ENCODE results near the gene ZC3H7A.

Gene ZC3H7A

GRCh38 chr16:11759997-11760396, 37.1 kb downstream of the ZC3H7A start:
- ATAC-seq: no peak
- H3K27ac Mint-ChIP-seq: peak overlapping the region; percentile 5
- no peaks in the 10 kb centered on the region for H3K9me3 Mint-ChIP-seq
- H3K4me3 Mint-ChIP-seq: no peak overlapping the region
- no peaks in the 10 kb centered on the region for H3K4me1 Mint-ChIP-seq
- H3K36me3 Mint-ChIP-seq (ENCODE audit: low read depth): peaks cover 62% of the 10 kb centered on the region
- H3K27me3 Mint-ChIP-seq: no peaks in the 10 kb centered on the region
- no peak for DNase-seq

DNA sequence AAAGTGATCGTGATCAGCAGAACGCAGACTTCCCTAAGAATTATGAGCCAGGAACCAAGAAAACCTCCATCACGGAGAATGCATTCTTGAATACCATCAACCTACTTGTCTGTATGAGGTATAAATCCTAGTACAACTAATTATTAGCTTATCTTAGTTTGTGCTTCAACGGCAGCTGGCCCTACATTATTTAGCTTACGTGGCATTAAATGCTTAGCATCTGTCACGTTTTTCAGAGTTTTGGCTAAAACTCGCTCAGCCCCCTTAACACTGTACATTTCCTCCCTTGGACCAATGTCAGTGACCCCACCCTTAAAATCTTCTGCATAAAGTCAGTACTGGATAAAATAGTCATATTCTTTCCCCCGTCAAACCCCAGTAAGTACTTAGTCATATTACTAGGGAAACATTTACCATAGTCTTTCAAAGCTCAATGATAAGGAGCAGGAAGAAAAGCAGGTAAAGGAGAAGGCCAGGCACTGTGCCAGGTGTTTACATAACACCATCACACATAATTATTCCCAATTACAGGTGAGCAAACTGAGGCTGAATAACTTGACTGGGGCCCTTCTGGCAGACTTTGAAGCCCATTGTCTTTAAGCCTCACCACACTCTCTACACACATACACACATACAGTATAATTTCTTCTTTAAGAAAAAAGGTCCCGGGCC, 37.8 kb downstream of the ZC3H7A start:
- ATAC-seq (no peak), DNase-seq (no peak)
- no peaks in the 10 kb centered on the region for H3K9me3 Mint-ChIP-seq
- H3K4me1 Mint-ChIP-seq: no peaks in the 10 kb centered on the region
- H3K27ac Mint-ChIP-seq: no peak overlapping the region
- no peak overlapping the region for H3K4me3 Mint-ChIP-seq
- peaks cover 57% of the 10 kb centered on the region for H3K36me3 Mint-ChIP-seq (ENCODE audit: low read depth)
- no peaks in the 10 kb centered on the region for H3K27me3 Mint-ChIP-seq

DNA sequence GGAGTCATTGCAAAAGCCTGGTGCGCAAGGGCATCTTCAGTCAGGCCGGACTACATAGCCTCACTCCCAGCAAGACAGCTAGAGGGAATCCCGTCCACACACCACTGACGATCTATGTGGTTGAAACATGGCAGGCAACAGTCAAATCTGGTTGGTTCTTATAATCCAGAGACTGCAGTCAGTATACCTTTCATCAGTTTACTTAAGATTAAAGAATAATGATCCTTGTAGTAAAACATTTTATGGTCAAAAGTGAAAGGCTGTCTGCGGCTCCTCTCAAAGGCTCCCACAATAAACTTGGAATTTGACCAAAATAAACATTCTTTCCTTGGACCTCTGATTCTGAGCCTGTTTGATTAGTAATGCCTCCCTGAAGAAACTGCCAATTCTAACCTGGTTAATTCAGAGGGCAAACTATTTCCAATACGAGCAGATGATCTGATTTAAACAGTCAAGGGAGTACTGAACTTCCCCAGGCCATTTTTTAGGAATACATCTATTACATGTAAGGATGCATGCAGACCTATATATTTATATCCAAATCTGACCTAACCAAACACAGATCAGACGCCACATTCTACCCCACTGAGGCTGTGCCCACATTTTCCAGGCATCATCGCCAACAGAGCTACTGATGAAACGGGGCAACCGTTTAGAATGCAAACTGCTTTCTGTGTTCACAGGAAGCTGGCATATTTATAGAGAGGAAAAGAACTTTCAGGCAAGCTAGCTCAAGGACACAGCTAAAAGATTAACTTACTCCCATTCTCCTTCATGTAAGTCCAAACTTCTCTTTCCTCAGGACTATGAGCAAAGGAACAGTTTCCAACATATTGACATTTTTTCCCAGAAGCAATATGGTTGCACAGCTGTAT, 39.1 kb downstream of the ZC3H7A start:
- DNase-seq (no peak), ATAC-seq (no peak)
- H3K27ac Mint-ChIP-seq: peak overlapping the region; percentile 36

DNA sequence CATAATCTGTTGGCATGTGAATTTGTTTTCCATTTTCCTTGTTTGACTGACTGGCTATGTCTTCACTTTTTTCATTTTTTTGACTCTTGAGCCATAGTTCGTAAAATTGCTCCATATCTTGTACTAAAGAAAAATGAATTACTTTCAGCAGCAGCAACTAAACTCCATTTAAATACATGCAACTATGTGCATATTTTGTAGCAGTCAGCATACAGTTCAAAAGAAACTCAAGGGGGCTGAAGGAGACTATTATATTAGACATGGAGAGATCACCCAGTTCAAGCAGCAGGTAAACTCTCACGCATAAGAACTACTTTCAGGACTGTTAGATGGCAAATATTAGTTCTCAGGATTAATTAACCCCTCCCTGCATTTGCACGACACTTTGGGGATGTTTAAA, 40.8 kb downstream of the ZC3H7A start:
- no peaks in the 10 kb centered on the region for H3K4me1 Mint-ChIP-seq
- ATAC-seq (no peak), DNase-seq (no peak)
- no peaks in the 10 kb centered on the region for H3K27me3 Mint-ChIP-seq
- no peak overlapping the region for H3K4me3 Mint-ChIP-seq
- no peaks in the 10 kb centered on the region for H3K9me3 Mint-ChIP-seq
- H3K27ac Mint-ChIP-seq: peak overlapping the region; percentile 21
- H3K36me3 Mint-ChIP-seq (ENCODE audit: low read depth): peaks cover 52% of the 10 kb centered on the region

More for the DNA sequence above, 39.1 kb downstream of the ZC3H7A start:
- Mint-ChIP-seq H3K9me3 (no peaks in the 10 kb centered on the region), H3K4me1 (no peaks in the 10 kb centered on the region), H3K4me3 (no peak overlapping the region), H3K36me3 (ENCODE audit: low read depth) (peaks cover 60% of the 10 kb centered on the region), H3K27me3 (no peaks in the 10 kb centered on the region)

- Mint-ChIP-seq H3K9me3 (no peaks in the 10 kb centered on the region), H3K27ac (no peak overlapping the region), H3K36me3 (ENCODE audit: low read depth) (peaks cover 53% of the 10 kb centered on the region), H3K4me3 (no peak overlapping the region), H3K27me3 (no peaks in the 10 kb centered on the region), H3K4me1 (no peaks in the 10 kb centered on the region)
- no peak for DNase-seq
- no peak for ATAC-seq
These were observed 41.9 kb downstream of the ZC3H7A start for GRCh38 chr16:11755022-11755760.

GRCh38 chr16:11752856-11753255, 44.2 kb downstream of the ZC3H7A start:
- ATAC-seq (no peak), DNase-seq (no peak)
- Mint-ChIP-seq H3K27me3 (no peaks in the 10 kb centered on the region), H3K27ac (no peak overlapping the region), H3K36me3 (ENCODE audit: low read depth) (peaks cover 54% of the 10 kb centered on the region), H3K4me3 (no peak overlapping the region), H3K9me3 (no peaks in the 10 kb centered on the region), H3K4me1 (no peaks in the 10 kb centered on the region)

DNA sequence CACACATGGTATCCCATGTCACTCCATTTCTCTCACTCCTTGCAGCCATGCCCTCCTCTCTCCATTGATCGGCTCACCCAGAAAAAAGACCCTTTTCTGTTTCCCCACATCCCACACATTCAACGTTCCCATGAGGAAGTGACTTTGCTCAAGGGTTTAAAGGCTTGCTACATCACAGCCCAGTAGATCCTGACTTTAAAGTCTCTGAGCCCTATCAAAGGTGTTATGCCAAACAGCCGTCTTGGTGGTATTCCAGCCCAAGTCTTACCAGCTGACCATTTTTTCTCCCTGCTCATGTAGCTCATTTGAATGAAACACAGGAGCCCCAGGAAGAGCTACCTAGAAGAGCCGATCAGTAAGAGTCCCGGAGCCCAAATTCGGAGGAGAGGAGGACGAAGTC, 47.0 kb downstream of the ZC3H7A start:
- Mint-ChIP-seq H3K27me3 (no peaks in the 10 kb centered on the region), H3K36me3 (ENCODE audit: low read depth) (peaks cover 35% of the 10 kb centered on the region), H3K27ac (no peak overlapping the region), H3K4me3 (no peak overlapping the region), H3K4me1 (no peaks in the 10 kb centered on the region), H3K9me3 (no peaks in the 10 kb centered on the region)
- no peak for DNase-seq
- no peak for ATAC-seq

GRCh38 chr16:11748404-11749254, 48.4 kb downstream of the ZC3H7A start:
- no peaks in the 10 kb centered on the region for H3K9me3 Mint-ChIP-seq
- ATAC-seq (no peak), DNase-seq (no peak)
- no peaks in the 10 kb centered on the region for H3K27me3 Mint-ChIP-seq
- H3K36me3 Mint-ChIP-seq (ENCODE audit: low read depth): peaks cover 31% of the 10 kb centered on the region
- H3K27ac Mint-ChIP-seq: no peak overlapping the region
- H3K4me1 Mint-ChIP-seq: peaks cover 8% of the 10 kb centered on the region
- no peak overlapping the region for H3K4me3 Mint-ChIP-seq

DNA sequence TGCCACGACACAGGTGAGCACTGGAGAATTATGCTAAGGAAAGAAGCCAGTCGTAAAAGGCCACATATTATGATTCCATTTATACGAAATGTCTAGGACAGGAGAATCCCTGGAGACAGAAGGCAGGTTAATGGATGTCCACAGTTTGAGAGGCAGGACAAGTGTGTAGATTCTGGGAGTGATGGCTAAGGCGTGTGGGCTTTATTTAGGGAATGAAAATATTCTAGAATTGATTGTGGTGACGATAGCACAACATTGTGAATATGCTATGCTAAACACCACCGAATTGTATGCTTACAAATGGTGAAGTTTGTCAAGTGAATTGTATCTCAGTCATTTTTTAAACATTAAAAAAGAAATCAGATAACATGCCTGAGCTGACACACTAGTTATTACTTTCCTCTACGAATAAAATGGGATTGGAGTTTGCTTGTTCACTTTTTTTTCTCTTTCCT, 49.1 kb downstream of the ZC3H7A start:
- Mint-ChIP-seq H3K4me3 (no peak overlapping the region), H3K36me3 (ENCODE audit: low read depth) (peaks cover 28% of the 10 kb centered on the region), H3K27me3 (no peaks in the 10 kb centered on the region), H3K4me1 (peaks cover 12% of the 10 kb centered on the region), H3K27ac (no peak overlapping the region), H3K9me3 (no peaks in the 10 kb centered on the region)
- DNase-seq (no peak), ATAC-seq (no peak)

- H3K36me3 Mint-ChIP-seq (ENCODE audit: low read depth): peaks cover 7% of the 10 kb centered on the region
- H3K27ac Mint-ChIP-seq: peak overlapping the region; percentile 89
- H3K4me3 Mint-ChIP-seq: peak overlapping the region; percentile 89
- H3K4me1 Mint-ChIP-seq: peaks cover 42% of the 10 kb centered on the region
- DNase-seq: no peak
- no peak for ATAC-seq
- H3K27me3 Mint-ChIP-seq: no peaks in the 10 kb centered on the region
- H3K9me3 Mint-ChIP-seq: no peaks in the 10 kb centered on the region
These were observed 53.0 kb downstream of the ZC3H7A start for GRCh38 chr16:11744075-11744470.

DNA sequence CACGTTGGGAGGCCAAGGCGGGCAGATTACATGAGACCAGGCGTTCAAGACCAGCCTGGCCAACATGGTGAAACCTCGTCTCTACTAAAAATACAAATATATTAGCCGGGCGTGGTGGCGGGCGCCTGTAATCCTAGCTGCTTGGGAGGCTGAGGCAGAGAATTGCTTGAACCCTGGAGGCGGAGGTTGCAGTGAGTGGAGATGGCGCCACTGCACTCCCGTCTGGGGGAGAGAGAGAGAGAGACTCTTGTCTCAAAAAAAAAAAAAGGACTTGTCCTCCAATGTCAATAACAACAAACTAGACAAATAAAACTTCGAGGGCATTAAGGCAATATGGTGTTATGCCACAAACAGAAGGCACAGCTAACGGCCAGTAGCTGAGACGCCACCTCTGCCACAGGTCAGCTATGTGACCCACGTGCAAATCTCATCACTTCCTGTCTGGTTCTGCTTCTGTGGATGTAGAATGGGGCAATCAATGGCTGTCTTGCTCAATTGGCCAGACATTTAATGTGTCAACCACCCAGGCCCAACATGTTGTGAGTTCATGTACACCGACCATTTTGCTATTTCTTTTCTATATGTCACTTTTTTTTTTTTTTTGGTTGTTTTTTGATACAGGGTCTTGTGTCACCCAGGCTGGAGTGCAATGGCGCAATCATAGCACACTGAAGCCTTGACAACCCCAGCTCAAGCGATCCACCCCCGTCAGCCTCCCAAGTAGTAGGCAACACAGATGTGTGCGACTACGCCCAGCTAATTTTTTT, 53.6 kb downstream of the ZC3H7A start:
- Mint-ChIP-seq H3K27ac (peak overlapping the region; percentile 89), H3K4me3 (peak overlapping the region; percentile 89), H3K4me1 (peaks cover 47% of the 10 kb centered on the region), H3K36me3 (ENCODE audit: low read depth) (peaks cover 8% of the 10 kb centered on the region), H3K27me3 (no peaks in the 10 kb centered on the region), H3K9me3 (no peaks in the 10 kb centered on the region)
- ATAC-seq: no peak
- peak; percentile 40 for DNase-seq

GRCh38 chr16:11742536-11743307, 54.3 kb downstream of the ZC3H7A start, which contains the start of gene TXNDC11:
TSS of gene TXNDC11 (minus strand) at chr16:11742857. CDS start at chr16:11742730, 127 bp downstream.
- Mint-ChIP-seq H3K27ac (peak within 1 kb of the TSS; percentile 90), H3K4me1 (peaks cover 54% of the 10 kb centered on the region), H3K27me3 (no peaks in the 10 kb centered on the region), H3K36me3 (ENCODE audit: low read depth) (peaks cover 8% of the 10 kb centered on the region), H3K4me3 (peak within 1 kb of the TSS; percentile 89), H3K9me3 (no peaks in the 10 kb centered on the region)
- DNase-seq (peak; percentile 100), ATAC-seq (peak; percentile 97)

GRCh38 chr16:11742093-11742535, 54.9 kb downstream of the ZC3H7A start:
- peak; percentile 56 for DNase-seq
- peak overlapping the region; percentile 90 for H3K27ac Mint-ChIP-seq
- peak overlapping the region; percentile 89 for H3K4me3 Mint-ChIP-seq
- H3K36me3 Mint-ChIP-seq (ENCODE audit: low read depth): peaks cover 8% of the 10 kb centered on the region
- H3K9me3 Mint-ChIP-seq: no peaks in the 10 kb centered on the region
- ATAC-seq: peak; percentile 26
- H3K4me1 Mint-ChIP-seq: peaks cover 54% of the 10 kb centered on the region
- H3K27me3 Mint-ChIP-seq: no peaks in the 10 kb centered on the region
